COLO668 (cell line): Measurements from ENCODE around the gene NOMO2.
"Not testable (repeated sequence)": the region's sequence is repeated elsewhere in the genome, so short reads cannot be mapped to it uniquely, and the experiment has no call there.

Experiments used
- DNase-seq: peaks from one replicate; lab custom pipeline; 2025; ENCODE audit not compliant: unreplicated experiment; lab: John Stamatoyannopoulos, UW

The NOMO2 gene

GRCh38 chr16:18575298-18575917 is 13.5 kb upstream of the NOMO2 start:
- not testable (repeated sequence) for DNase-seq

- DNase-seq, result not testable (repeated sequence)
Observed at GRCh38 chr16:18573887-18574286, 12.0 kb upstream of the NOMO2 start.

- not testable (repeated sequence) for DNase-seq
Observed at GRCh38 chr16:18572973-18573372, 11.1 kb upstream of the NOMO2 start.

- not testable (repeated sequence) for DNase-seq
Observed at GRCh38 chr16:18571307-18571850, 9.5 kb upstream of the NOMO2 start.

GRCh38 chr16:18570529-18571306 is 8.8 kb upstream of the NOMO2 start:
- DNase-seq, result not testable (repeated sequence)

- not testable (repeated sequence) for DNase-seq
Observed at GRCh38 chr16:18560416-18561220, 1.3 kb downstream of the NOMO2 start.

GRCh38 chr16:18553671-18554070 is 8.2 kb downstream of the NOMO2 start:
- DNase-seq, result not testable (repeated sequence)

GRCh38 chr16:18547382-18547781 is 14.5 kb downstream of the NOMO2 start:
- DNase-seq, result not testable (repeated sequence)

GRCh38 chr16:18546853-18547252 is 15.0 kb downstream of the NOMO2 start:
- not testable (repeated sequence) for DNase-seq

GRCh38 chr16:18544232-18545081 is 17.4 kb downstream of the NOMO2 start:
- not testable (repeated sequence) for DNase-seq

GRCh38 chr16:18541912-18542311 is 20.0 kb downstream of the NOMO2 start:
- not testable (repeated sequence) for DNase-seq

- not testable (repeated sequence) for DNase-seq
Observed at GRCh38 chr16:18537004-18537403, 24.9 kb downstream of the NOMO2 start.

GRCh38 chr16:18535519-18536168 is 26.3 kb downstream of the NOMO2 start:
- not testable (repeated sequence) for DNase-seq

- not testable (repeated sequence) for DNase-seq
Observed at GRCh38 chr16:18534308-18534707, 27.6 kb downstream of the NOMO2 start.

GRCh38 chr16:18531323-18531722 is 30.6 kb downstream of the NOMO2 start:
- not testable (repeated sequence) for DNase-seq

GRCh38 chr16:18530329-18530728 is 31.6 kb downstream of the NOMO2 start:
- DNase-seq, result not testable (repeated sequence)

GRCh38 chr16:18526547-18526946 is 35.4 kb downstream of the NOMO2 start:
- not testable (repeated sequence) for DNase-seq

- not testable (repeated sequence) for DNase-seq
Observed at GRCh38 chr16:18525882-18526482, 35.9 kb downstream of the NOMO2 start.

GRCh38 chr16:18522637-18523036 is 39.3 kb downstream of the NOMO2 start:
- DNase-seq, result not testable (repeated sequence)
